ENCODE results near the gene DEGS1. TPM values are rescaled to one million over a fixed set of nuclear protein-coding genes. Genes with fewer than 3 reads are reported as not detected.
A peak's percentile ranks its signal among the peaks of the same experiment; 100 is the strongest.

The DEGS1 gene
- total RNA-seq (2014; rRNA removed; shearing (Covaris generic)): 69.4 and 83.6 TPM in 2 replicates
- polyA plus RNA-seq (2014; cell fraction: nucleus; rRNA removed): 52.7 and 79.0 TPM in 2 replicates

- peak; percentile 79 for DNase-seq (ENCODE audit: extremely low read depth, low read depth)
Observed at GRCh38 chr1:224182866-224183590, at the start of gene DEGS1. Gene DEGS1 (plus strand): TSS chr1:224183240. CDS start chr1:224183337, 97 bp downstream.

GRCh38 chr1:224133741-224134299 lies 49.2 kb upstream of the DEGS1 start:
- no peak for DNase-seq (ENCODE audit: extremely low read depth, low read depth)

- DNase-seq (ENCODE audit: extremely low read depth, low read depth): no peak
Observed at GRCh38 chr1:224137518-224137917, 45.5 kb upstream of the DEGS1 start.

GRCh38 chr1:224138198-224138597 lies 44.8 kb upstream of the DEGS1 start:
- DNase-seq (ENCODE audit: extremely low read depth, low read depth): no peak

DNA sequence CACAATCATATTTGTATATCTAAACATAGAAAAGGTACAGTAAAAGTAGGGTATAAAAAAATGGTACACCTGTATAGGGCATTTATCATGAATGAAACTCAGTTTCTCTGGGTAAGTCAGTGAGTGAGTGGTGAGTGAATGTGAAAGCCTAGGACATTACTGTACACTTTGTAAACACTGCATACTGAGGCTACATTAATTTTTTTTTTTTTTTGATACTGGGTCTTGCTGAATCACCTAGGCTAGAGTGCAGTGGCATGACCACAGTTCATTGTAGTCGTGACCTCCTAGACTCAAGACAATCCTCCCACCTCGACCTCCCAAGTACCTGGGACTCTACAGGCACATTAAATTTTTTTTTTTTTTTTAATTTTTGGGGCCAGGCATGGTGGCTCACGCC lies 41.3 kb upstream of the DEGS1 start:
- DNase-seq (ENCODE audit: extremely low read depth, low read depth): no peak

GRCh38 chr1:224149709-224150108 lies 33.3 kb upstream of the DEGS1 start:
- no peak for DNase-seq (ENCODE audit: extremely low read depth, low read depth)

DNA sequence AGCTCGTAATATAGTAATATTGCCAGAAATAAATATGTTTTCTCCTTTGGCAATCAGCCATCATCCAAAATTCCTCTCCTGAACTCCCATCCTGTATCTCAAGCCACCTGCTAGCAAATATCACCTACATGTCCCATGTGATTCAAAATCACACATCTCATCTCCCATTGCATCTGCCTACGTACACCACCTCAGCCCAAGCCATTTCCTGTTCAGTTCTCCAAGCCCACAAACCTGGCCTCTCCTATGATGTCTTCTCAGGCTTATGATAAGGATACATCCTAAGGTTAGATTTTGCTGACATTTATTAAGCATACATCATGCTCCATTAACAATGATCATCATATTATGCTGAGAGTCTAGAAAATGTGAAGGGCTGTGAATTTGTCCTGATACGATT lies 31.9 kb upstream of the DEGS1 start:
- no peak for DNase-seq (ENCODE audit: extremely low read depth, low read depth)

DNA sequence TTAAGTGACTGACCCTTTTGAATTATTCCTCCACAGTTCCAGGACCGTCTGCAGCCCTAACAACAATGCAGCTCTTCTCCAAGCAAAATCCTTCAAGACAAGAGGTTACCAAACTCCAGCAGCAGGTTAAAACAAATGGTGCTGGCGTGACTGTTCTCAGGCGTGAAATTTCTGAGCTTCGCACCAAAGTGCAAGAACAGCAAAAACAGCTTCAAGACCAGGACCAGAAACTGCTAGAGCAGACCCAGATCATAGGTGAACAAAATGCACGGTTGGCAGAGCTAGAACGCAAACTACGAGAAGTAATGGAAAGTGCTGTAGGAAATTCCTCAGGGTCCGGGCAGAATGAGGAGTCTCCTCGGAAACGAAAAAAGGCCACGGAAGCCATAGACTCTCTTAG lies 25.7 kb upstream of the DEGS1 start:
- no peak for DNase-seq (ENCODE audit: extremely low read depth, low read depth)

DNA sequence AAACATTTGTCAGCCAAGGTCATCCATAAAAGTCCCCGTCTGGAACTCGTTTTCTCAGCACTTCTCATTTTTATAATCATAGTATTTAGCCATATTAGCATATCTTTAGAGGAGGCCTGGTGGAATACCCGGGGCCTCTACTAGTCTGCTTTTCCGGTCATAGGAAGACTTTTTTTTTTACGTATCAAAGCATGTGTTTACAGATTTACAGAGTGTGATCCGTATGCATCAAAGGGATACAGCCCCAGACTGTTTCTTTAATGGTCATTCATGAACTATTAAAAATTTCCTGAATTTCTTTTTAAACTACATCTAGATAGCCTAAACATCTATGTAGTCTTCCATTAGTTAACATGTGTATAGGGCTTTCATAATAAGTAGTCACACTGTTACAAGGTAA lies 23.5 kb upstream of the DEGS1 start:
- no peak for DNase-seq (ENCODE audit: extremely low read depth, low read depth)

DNA sequence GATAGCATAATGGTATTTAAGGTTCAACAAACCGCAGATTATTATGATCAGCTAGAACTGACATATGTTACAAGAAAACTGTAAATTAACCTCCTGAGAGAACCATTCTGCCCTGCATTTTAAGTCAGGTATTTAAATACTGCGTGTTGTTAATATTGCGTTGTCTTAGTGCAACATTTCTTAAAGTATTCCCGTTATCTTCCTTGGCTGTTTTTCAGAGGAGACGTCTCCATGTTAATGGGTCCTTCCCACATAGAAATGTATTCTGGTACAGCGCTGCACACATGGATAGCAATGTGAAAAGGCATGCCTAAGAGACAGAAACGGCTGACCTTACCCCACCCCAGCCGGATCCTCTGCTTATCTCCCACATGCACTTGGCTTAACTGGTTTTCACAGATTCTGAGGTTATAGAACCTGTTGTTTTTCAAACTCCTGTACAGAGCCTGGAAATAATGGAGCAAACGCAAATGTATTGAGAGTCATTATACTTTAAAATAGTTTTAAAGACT lies 22.8 kb upstream of the DEGS1 start:
- DNase-seq (ENCODE audit: extremely low read depth, low read depth): no peak

- DNase-seq (ENCODE audit: extremely low read depth, low read depth): no peak
Observed at GRCh38 chr1:224162768-224163167, 20.3 kb upstream of the DEGS1 start.

GRCh38 chr1:224163311-224163710 lies 19.7 kb upstream of the DEGS1 start:
- DNase-seq (ENCODE audit: extremely low read depth, low read depth): no peak

DNA sequence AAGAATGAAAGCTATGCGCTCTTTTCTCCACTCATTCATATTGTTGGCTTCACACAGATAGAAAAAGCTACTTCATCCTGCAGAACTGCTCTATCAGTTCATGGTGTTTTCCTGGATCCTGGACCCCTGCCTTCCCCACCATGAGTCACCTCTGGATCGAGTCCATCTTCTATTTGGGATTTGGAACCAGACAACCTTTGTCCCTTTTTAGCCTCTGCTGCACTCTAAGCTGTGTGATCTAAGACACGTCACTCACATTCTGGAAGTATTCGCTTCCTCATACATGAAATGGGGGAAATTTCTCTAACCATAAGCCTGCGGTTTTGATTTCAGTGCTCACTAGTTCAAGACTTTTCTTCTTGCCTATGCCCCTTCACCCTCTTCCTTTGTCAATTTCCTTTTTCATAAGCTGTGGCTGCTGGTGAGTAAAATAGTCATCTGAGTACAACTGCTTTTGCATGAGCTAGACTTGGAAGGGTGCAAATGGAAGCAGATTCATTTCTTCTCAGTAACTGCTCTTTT lies 14.1 kb upstream of the DEGS1 start:
- no peak for DNase-seq (ENCODE audit: extremely low read depth, low read depth)

DNA sequence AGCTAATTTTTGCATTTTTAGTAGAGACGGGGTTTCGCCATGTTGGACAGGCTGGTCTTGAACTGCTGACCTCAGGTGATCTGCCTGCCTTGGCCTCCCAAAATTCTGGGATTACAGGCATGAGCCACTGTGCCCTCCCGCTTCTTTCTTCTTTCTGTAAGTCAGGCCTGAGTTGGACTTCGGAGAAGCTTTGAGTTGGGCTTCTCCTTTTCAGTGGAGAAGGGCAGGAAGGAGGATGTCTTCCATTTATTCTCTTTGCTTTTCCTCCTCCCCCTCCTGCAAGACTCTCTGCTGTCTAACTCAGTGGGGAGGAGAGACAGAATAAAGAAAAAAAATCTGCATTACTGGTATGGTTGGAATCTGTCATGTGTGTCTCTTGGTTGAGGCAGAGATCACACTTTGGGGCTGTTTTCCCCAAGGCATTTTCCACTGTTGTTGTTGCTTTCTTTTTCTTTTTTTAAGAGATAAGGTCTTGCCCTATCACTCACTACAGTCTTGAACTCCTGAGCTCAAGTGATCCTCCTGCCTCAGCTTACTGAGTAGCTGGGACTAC lies 13.2 kb upstream of the DEGS1 start:
- DNase-seq (ENCODE audit: extremely low read depth, low read depth): no peak

DNA sequence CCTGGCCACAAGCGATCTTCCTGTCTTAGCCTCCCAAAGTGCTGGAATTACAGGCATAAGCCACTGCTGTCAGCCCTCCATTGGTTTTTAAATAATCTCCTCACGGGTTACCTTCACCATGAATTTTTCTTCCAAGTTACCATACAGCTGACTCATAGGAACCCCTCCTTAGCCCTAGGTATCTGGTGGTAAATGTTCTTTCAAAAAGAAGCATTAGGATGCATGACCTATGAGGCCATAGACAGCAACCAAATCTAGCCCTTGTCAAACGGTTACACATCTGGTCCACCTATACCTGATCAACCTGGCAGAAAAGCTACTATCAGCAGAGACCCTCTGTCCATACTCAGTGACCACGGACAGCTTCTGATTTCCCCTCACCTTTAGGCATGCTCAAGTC lies 12.7 kb upstream of the DEGS1 start:
- no peak for DNase-seq (ENCODE audit: extremely low read depth, low read depth)

DNA sequence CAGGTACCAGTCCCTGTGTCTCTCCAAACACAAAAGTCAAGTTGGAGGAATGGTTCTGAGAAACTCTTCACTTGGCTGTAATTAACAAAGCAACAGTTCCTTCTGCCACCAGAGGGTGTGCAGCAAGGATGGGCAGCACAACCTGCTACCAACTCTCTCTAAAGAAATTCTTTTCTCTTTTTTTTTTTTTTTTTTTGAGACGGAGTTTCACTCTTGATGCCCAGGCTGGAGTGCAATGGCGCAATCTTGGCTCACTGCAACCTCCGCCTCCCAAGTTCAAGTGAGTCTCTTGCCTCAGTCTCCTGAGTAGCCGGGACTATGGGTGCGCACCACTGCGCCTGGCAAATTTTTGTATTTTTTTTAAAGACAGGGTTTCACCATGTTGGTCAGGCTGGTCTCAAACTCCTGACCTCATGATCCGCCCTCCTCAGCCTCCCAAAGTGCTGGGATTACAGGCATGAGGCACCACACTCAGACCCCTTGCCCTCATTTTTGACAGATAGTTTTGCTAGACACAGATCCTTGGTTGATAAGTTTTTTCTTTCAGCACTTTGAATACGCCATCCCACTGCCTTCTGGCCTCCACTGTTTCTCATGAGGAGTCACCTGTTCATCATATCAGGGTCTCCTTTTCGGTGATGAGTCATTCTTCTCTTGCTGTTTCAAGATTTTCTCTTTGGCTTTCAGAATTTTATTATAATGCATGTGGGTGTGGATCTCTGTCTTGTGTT lies 12.1 kb upstream of the DEGS1 start:
- DNase-seq (ENCODE audit: extremely low read depth, low read depth): peak; percentile 16

- no peak for DNase-seq (ENCODE audit: extremely low read depth, low read depth)
Observed at GRCh38 chr1:224172229-224172628, 10.8 kb upstream of the DEGS1 start.

DNA sequence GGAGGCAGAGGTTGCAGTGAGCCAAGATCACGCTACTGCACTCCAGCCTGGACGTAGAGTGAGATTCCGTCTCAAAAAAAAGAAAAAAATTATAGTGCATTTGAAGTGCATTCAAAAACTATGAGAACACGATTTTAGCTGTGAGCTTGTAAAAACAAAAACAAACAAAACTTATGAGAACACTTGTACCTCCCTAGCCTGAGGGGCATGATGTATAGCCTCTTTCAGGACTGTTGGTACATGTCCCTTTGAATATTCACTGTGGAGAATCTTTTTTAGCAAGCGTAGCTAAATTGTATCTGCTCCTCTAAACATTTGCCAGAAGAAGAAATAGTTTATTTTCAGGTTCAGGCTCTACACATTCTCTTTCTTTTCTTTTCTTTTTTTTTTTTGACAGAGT lies 9.5 kb upstream of the DEGS1 start:
- DNase-seq (ENCODE audit: extremely low read depth, low read depth): no peak

GRCh38 chr1:224175617-224176016 lies 7.4 kb upstream of the DEGS1 start:
- DNase-seq (ENCODE audit: extremely low read depth, low read depth): no peak

- DNase-seq (ENCODE audit: extremely low read depth, low read depth): no peak
Observed at GRCh38 chr1:224177356-224177999, 5.6 kb upstream of the DEGS1 start.

DNA sequence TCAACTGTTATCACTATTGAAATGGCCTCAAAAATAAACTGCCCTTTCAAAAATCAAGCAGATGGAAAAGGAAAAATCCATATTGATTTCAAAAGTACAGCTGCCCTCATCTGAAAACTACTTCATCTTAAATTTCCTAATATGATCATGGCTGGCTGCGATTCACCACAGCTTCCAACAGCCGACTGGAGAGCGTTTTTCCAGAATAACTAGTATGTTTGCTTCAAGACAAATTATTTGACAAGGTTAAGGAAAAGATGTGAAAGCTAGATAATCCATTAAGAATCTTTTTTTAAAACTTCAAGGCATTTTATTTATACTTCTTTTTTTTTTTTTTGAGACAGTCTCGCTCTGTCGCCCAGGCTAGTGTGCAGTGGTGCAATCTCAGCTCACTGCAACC lies 4.1 kb upstream of the DEGS1 start:
- DNase-seq (ENCODE audit: extremely low read depth, low read depth): no peak
